A549 (cell line): Measurements from ENCODE around the gene HMBS. TPM values are rescaled to one million over a fixed set of nuclear protein-coding genes. Genes with fewer than 3 reads are reported as not detected.
"Not testable (repeated sequence)": the region's sequence is repeated elsewhere in the genome, so short reads cannot be mapped to it uniquely, and the experiment has no call there.

Source experiments
- ATAC-seq, 2 experiments: fragments of 200-7000 bp in 1 of 2; fragments of >200 bp in 1 of 2; cut with Nextera tagmentation in 1 of 2; cut with Tn5 transposase in 1 of 2; 3 replicates each; pipeline versions ENCODE4 v1.8.0 to v1.9.1; 2018 to 2020; ENCODE audit warnings: mild to moderate bottlenecking in 1 of 2, moderate library complexity in 1 of 2
- CTCF ChIA-PET: fragments of 300-600 bp; sonication (Branson Sonifier 250); formaldehyde crosslinking; extraction: SDS; loops from one replicate; lab custom pipeline; 2021; ENCODE audit warnings: antibody characterized with exemption, inconsistent platforms; lab: Yijun Ruan, JAX
- POLR2A ChIA-PET: fragments of 350-600 bp; formaldehyde crosslinking; extraction: SDS; loops from one replicate; lab custom pipeline; 2021; ENCODE audit warnings: antibody characterized with exemption, inconsistent platforms; lab: Yijun Ruan, JAX
- DNase-seq, 2 experiments: peaks; one replicate each; pipeline versions ENCODE4 v3.0.0 to v3.0.0-alpha.2; 2011 to 2016; ENCODE audit warnings: low read depth in 1 of 2, low spot score in 1 of 2
- FAIRE-seq: peaks from 2 replicates; lab custom pipeline; 2011; peaks lifted over from hg19 to GRCh38; lab: Jason Lieb, UNC
- H3K27ac ChIP-seq, 2 experiments: fragments of >200 bp; sonication (Bioruptor Twin); formaldehyde crosslinking; 3 replicates each; pipeline ENCODE4 v1.5.1; 2016 to 2017
- H3K4me1 ChIP-seq: fragments of >200 bp; sonication (Bioruptor Twin); formaldehyde crosslinking; 3 replicates; pipeline ENCODE4 v1.6.1; 2016
- H3K4me2 ChIP-seq: fragments of >200 bp; sonication (Bioruptor Twin); formaldehyde crosslinking; 3 replicates; pipeline ENCODE4 v1.6.1; 2016
- H3K4me3 ChIP-seq: fragments of >200 bp; sonication (Bioruptor Twin); formaldehyde crosslinking; 3 replicates; pipeline ENCODE4 v1.5.1; 2016
- H3K9me3 ChIP-seq: fragments of >200 bp; sonication (Bioruptor Twin); formaldehyde crosslinking; 3 replicates; pipeline ENCODE4 v1.6.1; 2016
- BHLHE40 ChIP-seq: IDR thresholded peaks from 2 replicates; pipeline ENCODE4 v1.6.1; 2012; ENCODE audit warnings: low read depth, low read length, inconsistent platforms
- CHD4 ChIP-seq: fragments of 200-600 bp; sonication (generic); IDR thresholded peaks from 2 replicates; pipeline ENCODE4 v1.6.1; 2016; ENCODE audit warnings: antibody characterized with exemption, mild to moderate bottlenecking, borderline replicate concordance
- FOSL2 ChIP-seq, 2 experiments: fragments of 450-650 bp in 1 of 2; fragments of >200 bp in 1 of 2; sonication (Bioruptor Twin) in 1 of 2; formaldehyde crosslinking; IDR thresholded peaks; 2 replicates each; pipeline versions ENCODE4 v1.5.0 to v1.6.1; 2016 to 2020; ENCODE audit warnings: mild to moderate bottlenecking in 1 of 2, moderate library complexity in 1 of 2
- FOXS1 ChIP-seq: fragments of 250-450 bp; sonication (Bioruptor Pico); IDR thresholded peaks from 2 replicates; pipeline ENCODE4 v1.5.0; 2020; ENCODE audit warnings: mild to moderate bottlenecking, moderate library complexity
- HDAC2 ChIP-seq: fragments of 200-600 bp; sonication (generic); IDR thresholded peaks from 2 replicates; pipeline ENCODE4 v1.6.1; 2016
- HEYL ChIP-seq: fragments of 250-450 bp; sonication (Bioruptor Pico); IDR thresholded peaks from 2 replicates; pipeline ENCODE4 v1.8.0; 2021; ENCODE audit warnings: mild to moderate bottlenecking, moderate library complexity
- HOXB13 ChIP-seq: fragments of 250-450 bp; sonication (Bioruptor Pico); IDR thresholded peaks from 2 replicates; pipeline ENCODE4 v1.5.0; 2020; ENCODE audit warnings: low read depth, mild to moderate bottlenecking, moderate library complexity
- HOXB5 ChIP-seq: fragments of 250-450 bp; sonication (Bioruptor Pico); IDR thresholded peaks from 2 replicates; pipeline ENCODE4 v1.5.0; 2020; ENCODE audit warnings: mild to moderate bottlenecking, moderate library complexity
- JUNB ChIP-seq: fragments of >200 bp; sonication (Bioruptor Twin); formaldehyde crosslinking; IDR thresholded peaks from 2 replicates; pipeline ENCODE4 v1.6.1; 2016
- KDM1A ChIP-seq: fragments of 200-600 bp; sonication (generic); IDR thresholded peaks from 2 replicates; pipeline ENCODE4 v1.6.1; 2016; ENCODE audit warnings: low read depth, mild to moderate bottlenecking
- MAFK ChIP-seq: fragments of 450-650 bp; IDR thresholded peaks from 2 replicates; pipeline ENCODE4 v1.6.1; 2014; ENCODE audit not compliant: partially characterized antibody
- NR3C1 ChIP-seq: fragments of >200 bp; sonication (Bioruptor Twin); formaldehyde crosslinking; IDR thresholded peaks from 3 replicates; pipeline ENCODE4 v1.6.1; 2017
- RAD21 ChIP-seq, 2 experiments: fragments of >200 bp in 1 of 2; sonication (Bioruptor Twin) in 1 of 2; formaldehyde crosslinking in 1 of 2; IDR thresholded peaks in 1 of 2; conservative IDR thresholded peaks in 1 of 2; 2 replicates in 1 of 2; 3 replicates in 1 of 2; pipeline ENCODE4 v1.6.1; 2012 to 2018; ENCODE audit warnings: inconsistent platforms in 1 of 2
- RARB ChIP-seq: fragments of 250-450 bp; sonication (Bioruptor Pico); IDR thresholded peaks from 2 replicates; pipeline ENCODE4 v1.8.0; 2021; ENCODE audit warnings: mild to moderate bottlenecking, moderate library complexity
- RFX5 ChIP-seq: fragments of 450-650 bp; IDR thresholded peaks from 2 replicates; pipeline ENCODE4 v1.7.1; 2014; ENCODE audit warnings: antibody characterized with exemption, mild to moderate bottlenecking, moderate library complexity
- SMC3 ChIP-seq: fragments of >200 bp; sonication (Bioruptor Twin); formaldehyde crosslinking; IDR thresholded peaks from 3 replicates; pipeline ENCODE4 v1.6.1; 2018; ENCODE audit warnings: inconsistent platforms
- SREBF2 ChIP-seq: fragments of 450-650 bp; IDR thresholded peaks from 2 replicates; pipeline ENCODE4 v1.6.1; 2014; ENCODE audit warnings: mild to moderate bottlenecking, moderate library complexity
- TFCP2L1 ChIP-seq: fragments of 250-450 bp; sonication (Bioruptor Pico); IDR thresholded peaks from 2 replicates; pipeline ENCODE4 v1.5.0; 2021; ENCODE audit warnings: mild to moderate bottlenecking
- TP53 ChIP-seq: fragments of 250-450 bp; sonication (Bioruptor Pico); IDR thresholded peaks from 2 replicates; pipeline ENCODE4 v1.5.0; 2021; ENCODE audit warnings: mild to moderate bottlenecking, moderate library complexity
- ZC3H11A ChIP-seq: fragments of 450-650 bp; IDR thresholded peaks from 2 replicates; pipeline ENCODE4 v1.6.1; 2014; ENCODE audit warnings: antibody characterized with exemption, mild to moderate bottlenecking
- ZNF302 ChIP-seq: fragments of 250-450 bp; sonication (Bioruptor Pico); IDR thresholded peaks from 2 replicates; pipeline ENCODE4 v1.9.0; 2021; ENCODE audit warnings: inconsistent platforms, mild to moderate bottlenecking, moderate library complexity
- WGBS: methylation state at CpG from one replicate; pipeline ENCODE4 v1.1.6; 2017; ENCODE audit errors: missing lambda C conversion rate; 5-methylcytosine and 5-hydroxymethylcytosine counted together
- polyA plus RNA-seq, 4 experiments: library from polyadenylated mRNA; depleted of rRNA in 3 of 4; stranded (reverse); fragments of >200 nt; fragmentation: RNase III in 1 of 4; extraction: RNeasy Plus Mini Kit Qiagen cat#74134 plus additional on column Dnase treatment in 1 of 4; gene quantifications; 2 replicates in 3 of 4; 3 replicates in 1 of 4; pipeline ENCODE4 v1.2.3, GENCODE V29; 2011 to 2017
- TF ChIP-seq, protein P1 (sequence below): IDR thresholded peaks from 2 replicates; pipeline ENCODE4 v1.6.1; 2012
- TF ChIP-seq, protein P2 (sequence below): IDR thresholded peaks from 2 replicates; pipeline ENCODE4 v1.6.1; 2012; ENCODE audit warnings: low read depth, borderline replicate concordance
- TF ChIP-seq, protein P3 (sequence below): fragments of 250-450 bp; sonication (Bioruptor Pico); IDR thresholded peaks from 2 replicates; pipeline ENCODE4 v1.5.0; 2021; ENCODE audit warnings: mild to moderate bottlenecking, moderate library complexity, borderline replicate concordance
- TF ChIP-seq, protein P4 (sequence below): fragments of >200 bp; sonication (Bioruptor Twin); formaldehyde crosslinking; IDR thresholded peaks from 2 replicates; pipeline ENCODE4 v1.6.1; 2016
- TF ChIP-seq, protein P5 (sequence below): fragments of >200 bp; sonication (Bioruptor Twin); formaldehyde crosslinking; IDR thresholded peaks from 3 replicates; pipeline ENCODE4 v1.5.1; 2016

Gene HMBS
- polyA plus RNA-seq, 2 of the 4 experiments (the other 2 are of a cell fraction): 48.8 to 62.2 TPM

DNA sequence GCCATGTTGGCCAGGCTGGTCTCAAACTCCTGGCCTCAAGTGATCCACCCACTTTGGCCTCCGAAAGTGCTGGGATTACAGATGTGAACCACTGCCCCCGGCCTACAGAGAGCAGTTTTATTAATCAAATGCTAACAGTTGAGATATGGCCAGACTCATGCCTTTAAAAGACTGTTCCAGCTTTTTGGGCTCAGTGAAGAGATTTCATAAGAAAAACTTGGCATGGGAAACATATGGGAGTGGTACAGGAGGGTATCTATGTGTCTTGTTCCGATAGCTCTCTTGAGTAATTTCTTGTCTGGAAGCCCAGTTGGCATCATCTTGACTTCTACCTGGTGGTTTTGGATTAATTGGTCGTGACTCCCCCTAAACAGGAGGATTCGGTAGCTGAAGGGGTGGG is 45.8 kb upstream of the HMBS start:
- WGBS: 67% methylated on average over 5 of the region's 5 CpGs
- Histone ChIP-seq H3K27ac (no peak overlapping the region), H3K4me1 (no peaks in the 10 kb centered on the region), H3K9me3 (no peaks in the 10 kb centered on the region), H3K4me3 (no peak overlapping the region)
- POLR2A ChIA-PET: no interaction called here
- ATAC-seq (no peak), FAIRE-seq (no peak), DNase-seq (no peak)
- TF ChIP-seq RARB (CRISPR knock-in tag) (no peak), SREBF2 (no peak), NR3C1 (no peak), BHLHE40 (no peak), CHD4 (no peak), HDAC2 (no peak), FOXS1 (CRISPR knock-in tag) (no peak), TP53 (CRISPR knock-in tag) (no peak), RFX5 (no peak)
- TF ChIP-seq, protein P1, sequence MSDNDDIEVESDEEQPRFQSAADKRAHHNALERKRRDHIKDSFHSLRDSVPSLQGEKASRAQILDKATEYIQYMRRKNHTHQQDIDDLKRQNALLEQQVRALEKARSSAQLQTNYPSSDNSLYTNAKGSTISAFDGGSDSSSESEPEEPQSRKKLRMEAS: no peak
- TF ChIP-seq, all 56 proteins: peak for 0
- H3K4me2 ChIP-seq: no peak overlapping the region
- CTCF ChIA-PET: interaction anchor here (1.9 kb wide), 1 partner anchor 17 kb away, joined by 8 read pairs; the partner anchor contains the start of gene HYOU1

DNA sequence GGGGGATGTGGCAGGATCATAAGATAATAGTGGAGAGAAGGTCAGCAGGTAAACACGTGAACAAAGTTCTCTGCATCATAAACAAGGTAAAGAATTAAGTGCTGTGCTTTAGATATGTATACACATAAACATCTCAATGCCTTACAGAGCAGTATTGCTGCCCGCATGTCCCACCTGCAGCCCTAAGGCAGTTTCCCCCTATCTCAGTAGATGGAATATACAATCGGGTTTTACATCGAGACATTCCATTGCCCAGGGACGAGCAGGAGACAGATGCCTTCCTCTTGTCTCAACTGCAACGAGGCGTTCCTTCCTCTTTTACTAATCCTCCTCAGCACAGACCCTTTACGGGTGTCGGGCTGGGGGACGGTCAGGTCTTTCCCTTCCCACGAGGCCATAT is 45.2 kb upstream of the HMBS start:
- CTCF ChIA-PET: interaction anchor here (1.9 kb wide), 1 partner anchor 17 kb away, joined by 8 read pairs; the partner anchor contains the start of gene HYOU1
- FAIRE-seq, H3K4me2 ChIP-seq, DNase-seq, H3K9me3 ChIP-seq, H3K4me1 ChIP-seq, H3K27ac ChIP-seq, ATAC-seq, POLR2A ChIA-PET, H3K4me3 ChIP-seq: not testable (repeated sequence)
- 65% methylated on average over 11 of the region's 11 CpGs for WGBS

DNA sequence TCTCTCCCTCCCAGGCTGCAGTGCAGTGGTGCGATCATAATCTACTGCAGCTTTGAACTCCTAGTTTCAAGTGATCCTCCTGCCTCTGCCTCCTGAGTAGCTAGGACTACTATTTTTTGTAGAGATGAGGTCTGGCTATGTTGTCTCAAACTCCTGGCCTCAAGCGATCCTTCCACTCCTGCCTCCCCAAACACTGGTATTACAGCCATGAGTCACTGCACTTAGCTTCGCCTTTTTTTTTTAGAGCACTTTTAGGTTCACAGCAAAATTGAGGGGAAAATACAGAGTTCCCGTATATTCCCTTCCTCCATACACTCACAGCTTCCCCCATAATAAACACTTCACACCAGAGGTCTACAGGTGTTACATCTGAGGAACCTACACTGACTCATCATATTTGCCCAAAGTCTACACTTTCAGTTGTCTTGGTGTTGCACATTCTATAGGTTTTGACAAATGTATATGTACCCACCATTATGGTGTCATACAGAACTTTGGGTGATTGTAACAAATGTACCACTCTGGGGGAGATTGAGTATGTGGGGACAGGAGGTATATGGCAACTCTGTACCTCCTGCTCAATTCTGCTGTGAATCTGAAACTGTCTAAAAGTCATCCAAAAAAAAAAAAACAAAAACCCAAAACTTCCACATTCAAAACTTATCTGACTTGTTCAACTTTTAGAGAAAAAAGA is 42.7 kb upstream of the HMBS start:
- ATAC-seq: peak; percentile 19 to 41; a peak in 2 of 6 replicates
- Histone ChIP-seq H3K27ac (no peak overlapping the region), H3K4me3 (no peak overlapping the region), H3K4me2 (no peak overlapping the region)
- no peak for FAIRE-seq
- CTCF ChIA-PET: interaction anchor here (0.6 to 2.6 kb wide), 2 partner anchors 11 to 14 kb away, joined by 3 to 10 read pairs; partner anchors contain the start of gene SLC37A4
- WGBS: 91% methylated on average over 4 of the region's 4 CpGs
- no peak for DNase-seq
- peak; percentile 27 for TF ChIP-seq MAFK
- TF ChIP-seq, protein P2, sequence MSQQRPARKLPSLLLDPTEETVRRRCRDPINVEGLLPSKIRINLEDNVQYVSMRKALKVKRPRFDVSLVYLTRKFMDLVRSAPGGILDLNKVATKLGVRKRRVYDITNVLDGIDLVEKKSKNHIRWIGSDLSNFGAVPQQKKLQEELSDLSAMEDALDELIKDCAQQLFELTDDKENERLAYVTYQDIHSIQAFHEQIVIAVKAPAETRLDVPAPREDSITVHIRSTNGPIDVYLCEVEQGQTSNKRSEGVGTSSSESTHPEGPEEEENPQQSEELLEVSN: no peak
- TF ChIP-seq, all 56 proteins: peak for 1
- Histone ChIP-seq H3K9me3 (no peaks in the 10 kb centered on the region), H3K4me1 (no peaks in the 10 kb centered on the region)
- POLR2A ChIA-PET: interaction anchor here (1.2 kb wide), 1 partner anchor 15 kb away, joined by 3 read pairs; the partner anchor contains the start of gene HYOU1

DNA sequence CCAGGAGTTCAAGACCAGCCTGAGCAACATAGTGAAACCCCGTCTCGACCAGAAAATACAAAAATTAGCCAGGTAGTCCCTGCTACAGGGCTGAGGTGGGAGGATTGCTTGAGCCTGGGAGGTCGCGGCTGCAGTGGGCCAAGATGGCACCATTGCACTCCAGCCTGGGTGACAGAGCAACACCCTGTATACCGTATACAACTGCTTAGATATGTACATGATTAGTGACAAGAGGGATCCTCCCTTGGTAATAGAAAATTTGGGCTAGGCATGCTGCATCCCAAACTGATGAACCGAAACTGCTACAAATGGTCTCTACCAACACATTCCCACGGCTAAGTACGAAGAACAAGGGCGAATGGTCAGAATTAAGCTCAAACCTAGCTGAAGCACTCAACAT is 41.8 kb upstream of the HMBS start:
- FAIRE-seq: no peak
- no peak overlapping the region for H3K27ac ChIP-seq
- DNase-seq: no peak
- POLR2A ChIA-PET: no interaction called here
- CTCF ChIA-PET: interaction anchor here (0.6 to 2.6 kb wide), 3 partner anchors 12 to 18 kb away, joined by 3 to 10 read pairs (median 4); partner anchors contain the start of gene SLC37A4
- ATAC-seq: no peak
- no peak overlapping the region for H3K4me2 ChIP-seq
- no peaks in the 10 kb centered on the region for H3K4me1 ChIP-seq
- H3K4me3 ChIP-seq: no peak overlapping the region
- H3K9me3 ChIP-seq: no peaks in the 10 kb centered on the region
- 84% methylated on average over 9 of the region's 9 CpGs for WGBS
- no peak for TF ChIP-seq HEYL
- no peak for TF ChIP-seq KDM1A
- TF ChIP-seq, protein P3, sequence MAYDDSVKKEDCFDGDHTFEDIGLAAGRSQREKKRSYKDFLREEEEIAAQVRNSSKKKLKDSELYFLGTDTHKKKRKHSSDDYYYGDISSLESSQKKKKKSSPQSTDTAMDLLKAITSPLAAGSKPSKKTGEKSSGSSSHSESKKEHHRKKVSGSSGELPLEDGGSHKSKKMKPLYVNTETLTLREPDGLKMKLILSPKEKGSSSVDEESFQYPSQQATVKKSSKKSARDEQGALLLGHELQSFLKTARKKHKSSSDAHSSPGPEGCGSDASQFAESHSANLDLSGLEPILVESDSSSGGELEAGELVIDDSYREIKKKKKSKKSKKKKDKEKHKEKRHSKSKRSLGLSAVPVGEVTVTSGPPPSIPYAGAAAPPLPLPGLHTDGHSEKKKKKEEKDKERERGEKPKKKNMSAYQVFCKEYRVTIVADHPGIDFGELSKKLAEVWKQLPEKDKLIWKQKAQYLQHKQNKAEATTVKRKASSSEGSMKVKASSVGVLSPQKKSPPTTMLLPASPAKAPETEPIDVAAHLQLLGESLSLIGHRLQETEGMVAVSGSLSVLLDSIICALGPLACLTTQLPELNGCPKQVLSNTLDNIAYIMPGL: no peak
- TF ChIP-seq, protein P4, sequence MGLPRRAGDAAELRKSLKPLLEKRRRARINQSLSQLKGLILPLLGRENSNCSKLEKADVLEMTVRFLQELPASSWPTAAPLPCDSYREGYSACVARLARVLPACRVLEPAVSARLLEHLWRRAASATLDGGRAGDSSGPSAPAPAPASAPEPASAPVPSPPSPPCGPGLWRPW: no peak
- no peak for TF ChIP-seq JUNB
- no peak for TF ChIP-seq FOSL2 (IDR thresholded peaks at IDR 0.05)
- no peak for TF ChIP-seq FOSL2 (CRISPR knock-in tag; IDR thresholded peaks at IDR 0.05)
- TF ChIP-seq, protein P5, sequence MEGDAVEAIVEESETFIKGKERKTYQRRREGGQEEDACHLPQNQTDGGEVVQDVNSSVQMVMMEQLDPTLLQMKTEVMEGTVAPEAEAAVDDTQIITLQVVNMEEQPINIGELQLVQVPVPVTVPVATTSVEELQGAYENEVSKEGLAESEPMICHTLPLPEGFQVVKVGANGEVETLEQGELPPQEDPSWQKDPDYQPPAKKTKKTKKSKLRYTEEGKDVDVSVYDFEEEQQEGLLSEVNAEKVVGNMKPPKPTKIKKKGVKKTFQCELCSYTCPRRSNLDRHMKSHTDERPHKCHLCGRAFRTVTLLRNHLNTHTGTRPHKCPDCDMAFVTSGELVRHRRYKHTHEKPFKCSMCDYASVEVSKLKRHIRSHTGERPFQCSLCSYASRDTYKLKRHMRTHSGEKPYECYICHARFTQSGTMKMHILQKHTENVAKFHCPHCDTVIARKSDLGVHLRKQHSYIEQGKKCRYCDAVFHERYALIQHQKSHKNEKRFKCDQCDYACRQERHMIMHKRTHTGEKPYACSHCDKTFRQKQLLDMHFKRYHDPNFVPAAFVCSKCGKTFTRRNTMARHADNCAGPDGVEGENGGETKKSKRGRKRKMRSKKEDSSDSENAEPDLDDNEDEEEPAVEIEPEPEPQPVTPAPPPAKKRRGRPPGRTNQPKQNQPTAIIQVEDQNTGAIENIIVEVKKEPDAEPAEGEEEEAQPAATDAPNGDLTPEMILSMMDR: no peak
- no peak for TF ChIP-seq RFX5
- TF ChIP-seq TP53 (CRISPR knock-in tag): no peak
- no peak for TF ChIP-seq HOXB13 (CRISPR knock-in tag)
- TF ChIP-seq RAD21 (conservative IDR thresholded peaks at IDR 0.05 in 1 of 2, IDR thresholded peaks at IDR 0.05 in 1 of 2): no peak
- no peak for TF ChIP-seq TFCP2L1 (CRISPR knock-in tag)
- TF ChIP-seq ZC3H11A: no peak
- TF ChIP-seq SMC3: no peak
- no peak for TF ChIP-seq HOXB5 (CRISPR knock-in tag)
- TF ChIP-seq ZNF302 (CRISPR knock-in tag): no peak
